NCI-H1930 (cell line): ENCODE measurements around the gene C2CD4C.
"Not testable (repeated sequence)": the region's sequence is repeated elsewhere in the genome, so short reads cannot be mapped to it uniquely, and the experiment has no call there.

Experiments
- DNase-seq, 2 experiments: peaks; one replicate each; lab custom pipeline; 2025; lab: John Stamatoyannopoulos, UW

The C2CD4C gene, protein sequence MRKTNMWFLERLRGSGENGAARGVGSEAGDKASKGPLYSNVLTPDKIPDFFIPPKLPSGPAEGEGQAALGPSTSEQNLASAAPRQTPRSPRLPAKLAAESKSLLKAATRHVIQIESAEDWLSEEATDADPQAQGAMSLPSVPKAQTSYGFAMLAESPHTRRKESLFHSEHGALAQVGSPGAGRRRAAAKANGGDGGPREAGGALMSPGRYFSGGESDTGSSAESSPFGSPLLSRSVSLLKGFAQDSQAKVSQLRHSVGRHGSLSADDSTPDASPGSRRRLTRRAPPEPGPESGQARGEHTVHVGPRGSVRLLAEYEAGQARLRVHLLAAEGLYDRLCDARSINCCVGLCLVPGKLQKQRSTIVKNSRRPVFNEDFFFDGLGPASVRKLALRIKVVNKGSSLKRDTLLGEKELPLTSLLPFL

DNA sequence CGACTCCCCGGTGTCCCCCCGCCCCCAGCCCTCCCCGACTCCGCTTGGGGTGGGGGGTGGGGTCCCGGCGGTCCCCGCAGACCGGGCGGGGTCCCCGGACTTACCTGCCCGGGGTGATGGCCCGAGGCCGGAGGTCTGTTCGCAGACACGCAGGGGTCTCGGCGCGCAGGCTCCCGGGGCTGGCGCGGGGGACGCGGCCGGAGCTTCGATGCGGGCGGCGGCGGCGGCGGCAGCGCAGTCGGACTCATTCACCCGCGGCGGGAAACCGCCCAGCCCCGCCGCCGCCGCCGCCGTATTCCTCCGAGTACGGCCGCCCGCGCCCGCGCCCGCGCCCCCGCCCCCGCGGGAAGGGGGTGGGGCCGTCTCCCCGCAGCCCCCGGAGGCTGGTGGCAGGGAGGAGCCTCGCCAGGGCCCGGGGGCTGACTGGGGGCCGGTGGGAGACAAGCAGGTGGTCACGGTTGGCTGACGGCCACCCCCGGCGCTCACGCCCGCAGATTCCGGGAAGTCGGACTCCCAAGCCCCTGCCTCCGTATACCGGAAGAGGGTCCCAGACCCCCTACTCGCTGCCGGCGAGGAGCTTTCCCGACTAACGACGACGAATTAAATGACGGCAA, at the start of gene C2CD4C:
Gene C2CD4C, minus strand, starts transcription at position 246 of the 614 bp plus-strand sequence. CDS start 786 bp downstream, outside the sequence.
- DNase-seq: peak in 1 of 2 experiments; percentile 49

DNA sequence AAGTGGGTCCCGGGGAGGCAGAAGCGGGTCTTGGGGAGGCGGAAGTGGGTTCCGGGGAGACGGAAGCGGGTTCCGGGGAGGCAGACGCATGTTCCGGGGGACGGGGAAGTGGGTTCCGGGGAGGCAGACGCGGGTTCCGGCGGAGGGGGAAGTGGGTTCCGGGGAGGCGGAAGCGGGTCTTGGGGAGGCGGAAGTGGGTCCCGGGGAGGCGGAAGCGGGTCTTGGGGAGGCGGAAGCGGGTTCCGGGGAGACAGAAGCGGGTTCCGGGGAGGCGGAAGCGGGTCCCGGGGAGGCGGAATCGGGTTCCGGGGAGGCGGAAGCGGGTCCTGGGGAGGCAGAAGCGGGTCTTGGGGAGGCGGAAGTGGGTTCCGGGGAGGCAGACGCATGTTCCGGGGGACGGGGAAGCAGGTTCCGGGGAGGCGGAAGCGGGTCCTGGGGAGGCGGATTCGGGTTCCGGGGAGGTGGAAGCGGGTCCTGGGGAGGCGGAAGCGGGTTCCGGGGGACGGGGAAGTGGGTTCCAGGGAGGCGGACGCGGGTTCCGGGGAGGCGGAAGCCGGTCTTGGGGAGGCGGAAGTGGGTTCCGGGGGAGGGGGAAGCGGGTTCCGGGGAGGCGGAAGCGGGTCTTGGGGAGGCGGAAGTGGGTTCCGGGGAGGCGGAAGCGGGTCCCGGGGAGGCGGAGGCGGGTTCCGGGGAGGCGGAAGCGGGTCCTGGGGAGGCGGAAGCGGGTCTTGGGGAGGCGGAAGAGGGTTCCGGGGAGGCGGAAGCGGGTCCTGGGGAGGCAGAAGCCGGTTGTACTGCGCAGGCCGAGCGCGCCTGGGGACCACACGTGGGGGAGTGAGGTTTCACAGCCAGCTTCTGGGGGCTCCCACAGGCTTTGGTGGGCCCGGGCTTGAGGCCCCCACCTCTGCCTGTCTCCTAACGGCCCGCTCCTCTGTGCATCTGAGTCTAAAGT, 49.4 kb upstream of the C2CD4C start:
- DNase-seq: no peak

DNA sequence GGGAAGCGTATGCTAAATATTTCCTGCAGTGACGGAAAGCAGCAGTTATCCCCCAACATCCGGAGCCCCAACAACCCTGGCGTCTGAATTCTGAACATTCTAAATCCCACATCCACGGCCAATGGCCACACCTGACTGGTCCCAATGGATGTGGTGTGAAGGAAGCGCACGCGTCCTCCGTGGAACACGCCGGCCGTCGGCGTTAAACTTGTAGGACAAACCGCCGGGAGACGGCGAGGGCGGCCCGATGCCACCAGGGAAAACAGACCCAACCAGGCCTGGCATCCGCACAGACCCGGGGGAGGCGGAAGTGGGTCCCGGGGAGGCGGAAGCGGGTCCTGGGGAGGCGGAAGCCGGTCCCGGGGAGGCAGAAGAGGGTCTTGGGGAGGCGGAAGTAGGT, 48.7 kb upstream of the C2CD4C start:
- DNase-seq: no peak

DNA sequence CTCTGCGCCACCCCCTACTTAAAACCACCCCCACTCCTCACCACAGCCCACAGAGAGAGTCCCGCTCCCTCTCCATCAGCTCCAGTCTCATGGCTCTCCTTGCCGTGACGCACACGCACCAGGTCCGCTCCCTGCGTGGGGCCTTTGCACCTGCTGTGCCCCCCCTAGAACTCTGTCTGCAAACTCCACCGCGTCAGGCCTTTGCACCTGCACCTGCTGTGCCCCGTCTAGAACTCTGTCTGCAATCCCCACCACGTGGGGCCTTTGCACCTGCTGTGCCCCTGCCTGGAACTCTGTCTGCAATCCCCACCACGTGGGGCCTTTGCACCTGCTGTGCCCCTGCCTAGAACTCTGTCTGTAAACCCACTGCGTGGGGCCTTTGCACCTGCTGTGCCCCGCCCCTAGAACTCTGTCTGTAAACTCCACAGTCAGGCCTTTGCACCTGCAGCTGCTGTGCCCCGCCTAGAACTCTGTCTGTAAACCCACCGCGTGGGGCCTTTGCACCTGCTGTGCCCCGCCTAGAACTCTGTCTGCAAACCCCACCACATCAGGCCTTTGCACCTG, 47.7 kb upstream of the C2CD4C start:
- DNase-seq: no peak

DNA sequence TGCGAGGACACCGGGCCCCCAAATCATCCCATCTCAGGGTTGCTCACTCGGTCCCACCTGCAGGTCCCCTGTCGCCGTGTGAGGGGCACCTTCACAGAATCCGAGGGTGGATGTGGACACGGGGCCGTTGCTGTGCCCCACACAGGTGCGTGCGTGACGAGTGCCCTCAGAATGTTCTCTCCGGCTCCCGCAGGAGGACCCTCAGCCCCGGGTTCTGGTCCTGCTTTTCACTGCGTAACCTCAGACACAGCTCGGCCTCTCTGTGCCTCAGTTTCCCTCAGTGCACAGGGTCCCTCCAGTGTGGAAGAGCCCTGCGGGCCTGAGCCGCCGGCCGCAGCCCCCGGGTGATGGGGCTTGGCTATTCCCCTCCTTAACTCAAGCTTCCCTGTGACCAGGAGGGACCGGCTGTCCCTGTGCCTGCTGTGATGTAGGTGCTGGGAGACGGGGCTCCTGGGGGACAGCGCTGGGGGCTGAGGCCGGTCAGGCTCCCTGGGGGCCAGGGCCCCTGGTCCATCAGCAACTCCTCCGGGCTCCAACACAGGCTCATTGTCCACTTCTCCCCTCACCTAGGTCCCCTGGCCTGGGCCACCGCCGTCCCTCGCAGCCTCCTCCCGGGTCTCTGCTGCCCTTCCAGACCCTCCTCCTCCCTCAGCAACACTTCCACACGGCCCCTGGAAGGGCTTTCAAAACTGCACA, 47.1 kb upstream of the C2CD4C start:
- no peak for DNase-seq

DNA sequence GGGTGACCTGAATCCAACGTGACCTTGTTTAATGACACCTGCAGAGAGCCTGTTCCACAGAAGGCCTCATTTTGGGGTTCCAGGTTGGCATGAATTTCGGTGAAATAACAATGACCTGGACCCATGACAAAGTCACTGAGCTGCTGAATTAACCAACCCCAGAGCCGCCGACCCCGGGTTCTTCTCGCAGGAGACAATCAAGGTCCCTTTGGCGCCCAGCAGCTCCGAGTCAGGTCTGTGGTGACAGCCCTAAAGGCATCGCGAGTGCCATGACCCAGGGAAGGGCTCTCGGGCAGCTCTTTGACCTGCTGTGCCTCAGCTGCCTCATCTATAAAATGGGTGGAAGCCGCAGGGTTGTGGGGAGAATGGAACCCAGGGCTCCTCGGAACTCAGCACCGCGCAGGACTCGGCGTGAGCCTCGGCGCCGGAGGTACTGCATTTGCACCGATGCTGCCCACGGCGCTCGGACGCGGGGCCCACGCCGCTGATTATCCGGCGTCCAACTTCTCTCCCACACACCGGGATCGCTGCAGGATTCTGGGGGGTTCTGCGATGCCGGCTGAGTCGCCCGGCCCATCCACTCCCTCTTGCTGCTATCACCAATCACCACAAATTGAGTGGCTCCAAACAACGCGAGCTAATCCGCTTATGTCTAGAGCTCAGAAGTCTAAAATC, 46.2 kb upstream of the C2CD4C start:
- no peak for DNase-seq

DNA sequence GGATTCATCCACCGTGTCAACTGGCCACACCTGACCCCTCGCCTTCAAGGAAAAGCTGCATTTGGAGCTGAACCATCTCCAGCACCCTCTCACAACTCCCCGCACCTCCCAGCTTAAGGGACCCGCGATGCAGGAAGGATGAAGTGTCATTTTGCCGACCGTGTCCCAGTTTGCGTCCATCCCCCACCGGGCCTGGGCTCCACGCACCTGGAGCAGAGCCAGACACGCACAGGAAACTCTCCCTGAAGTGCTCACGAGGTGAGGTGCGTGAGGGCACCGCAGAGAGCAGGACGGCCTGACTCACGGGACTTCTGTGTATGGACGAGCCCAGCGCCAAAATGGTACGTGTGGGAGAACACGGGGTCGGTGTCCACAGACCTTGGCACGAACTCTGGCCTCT, 44.7 kb upstream of the C2CD4C start:
- DNase-seq: no peak

DNA sequence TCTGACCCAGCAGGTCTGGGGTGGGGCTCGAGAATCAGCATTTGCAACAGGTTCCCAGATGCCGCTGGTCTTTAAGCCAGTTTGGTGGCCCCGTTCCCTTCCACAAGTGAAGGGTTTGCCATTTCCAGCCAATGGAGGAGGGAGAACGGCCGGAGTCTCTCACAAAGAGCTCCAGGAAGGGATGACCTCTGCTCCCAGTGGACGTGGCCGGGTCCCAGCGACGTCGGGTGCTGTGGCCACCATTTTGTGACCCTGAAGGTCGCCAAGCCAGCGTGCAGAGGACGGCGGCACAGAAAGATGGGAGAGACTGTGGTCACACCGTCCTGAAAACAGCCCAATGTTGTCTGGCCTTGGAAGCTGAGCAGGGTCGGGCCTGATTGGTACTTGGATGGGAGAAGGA, 43.9 kb upstream of the C2CD4C start:
- DNase-seq: no peak

DNA sequence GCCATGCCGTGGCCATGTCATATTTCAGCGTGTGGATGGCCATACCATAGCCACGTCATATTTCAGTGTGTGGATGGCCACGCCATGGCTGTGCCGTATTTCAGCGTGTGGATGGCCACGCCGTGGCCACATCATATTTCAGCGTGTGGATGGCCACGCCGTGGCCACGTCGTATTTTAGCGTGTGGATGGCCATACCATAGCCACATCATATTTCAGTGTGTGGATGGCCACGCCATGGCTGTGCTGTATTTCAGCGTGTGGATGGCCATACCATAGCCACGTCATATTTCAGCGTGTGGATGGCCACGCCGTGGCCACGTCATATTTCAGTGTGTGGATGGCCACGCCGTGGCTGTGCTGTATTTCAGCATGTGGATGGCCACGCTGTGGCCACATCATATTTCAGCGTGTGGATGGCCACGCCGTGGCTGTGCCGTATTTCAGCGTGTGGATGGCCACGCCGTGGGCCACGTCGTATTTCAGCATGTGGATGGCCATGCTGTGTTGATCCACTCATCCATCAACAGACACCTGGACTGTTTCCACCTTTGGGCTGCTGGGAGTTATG, 42.0 kb upstream of the C2CD4C start:
- not testable (repeated sequence) for DNase-seq

DNA sequence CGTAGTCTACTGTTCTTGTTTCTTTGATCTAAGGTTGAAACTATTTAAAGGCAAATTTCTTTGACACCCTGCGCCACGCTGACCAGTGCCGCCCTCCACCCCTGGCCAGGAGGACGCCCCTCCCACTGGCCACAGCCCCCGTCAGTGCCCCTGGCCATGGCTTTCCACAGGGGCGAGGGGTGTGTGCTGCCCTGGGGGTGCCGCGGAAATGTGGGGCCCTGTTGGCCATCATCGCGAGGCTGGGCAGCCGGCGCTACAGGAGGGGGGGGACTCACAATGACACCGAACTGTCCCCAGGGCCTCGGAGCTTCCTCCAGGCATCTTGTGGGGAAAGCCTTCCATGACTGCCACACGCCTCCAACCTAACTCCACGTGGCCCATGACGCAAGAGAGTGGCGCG, 41.0 kb upstream of the C2CD4C start:
- DNase-seq: no peak

DNA sequence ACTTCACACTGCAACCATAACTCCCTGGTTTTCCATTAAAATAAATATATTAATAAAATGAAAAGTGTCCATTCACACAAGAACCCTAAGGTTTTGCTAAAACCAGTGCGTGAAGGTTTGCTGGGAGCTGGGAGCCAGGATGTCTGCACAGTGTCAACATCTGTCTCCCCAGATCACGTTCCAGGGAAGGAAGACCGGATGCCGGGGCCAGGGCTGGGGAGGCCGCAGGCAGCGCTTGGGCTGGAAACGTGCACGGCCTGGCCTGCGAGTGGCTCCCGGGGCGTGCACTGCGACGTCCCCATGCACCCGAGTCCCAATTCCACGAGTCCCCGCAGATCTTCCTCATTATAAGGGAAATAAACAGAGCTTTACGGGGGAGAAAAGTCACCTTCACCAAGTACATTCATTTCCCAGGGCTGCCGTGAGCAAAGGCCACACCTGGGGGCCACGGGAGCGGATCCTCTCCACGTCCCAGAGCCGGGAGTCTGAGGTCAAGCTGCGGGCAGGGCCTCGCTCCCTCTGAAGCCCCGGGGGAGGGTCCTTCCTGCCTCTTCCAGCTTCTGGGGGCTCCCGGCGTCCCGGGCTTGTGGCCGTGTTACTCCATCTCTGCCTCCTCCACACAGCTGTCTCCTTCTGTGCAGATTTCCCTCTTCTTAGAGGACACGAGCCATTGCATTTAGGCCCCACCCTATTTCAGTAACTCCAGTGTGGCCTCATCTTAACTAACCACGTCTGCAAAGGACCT, 39.0 kb upstream of the C2CD4C start:
- no peak for DNase-seq

DNA sequence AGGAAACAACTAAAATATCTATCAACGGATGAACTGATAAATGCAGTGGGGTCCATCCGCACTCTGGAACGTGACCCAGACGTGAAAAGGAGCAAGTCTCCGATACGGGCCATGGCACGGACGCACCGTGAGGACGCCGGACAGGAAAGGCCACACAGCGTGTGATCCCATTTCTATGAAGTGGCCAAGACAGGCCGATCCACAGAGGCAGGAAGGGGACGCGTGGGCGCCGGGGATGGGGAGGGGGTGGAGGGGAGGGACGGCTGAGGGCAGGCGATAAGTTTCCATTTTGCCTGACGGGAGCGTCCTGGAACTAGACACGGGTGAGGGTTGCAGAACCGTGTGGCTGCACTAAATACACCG, 38.1 kb upstream of the C2CD4C start:
- DNase-seq: no peak

DNA sequence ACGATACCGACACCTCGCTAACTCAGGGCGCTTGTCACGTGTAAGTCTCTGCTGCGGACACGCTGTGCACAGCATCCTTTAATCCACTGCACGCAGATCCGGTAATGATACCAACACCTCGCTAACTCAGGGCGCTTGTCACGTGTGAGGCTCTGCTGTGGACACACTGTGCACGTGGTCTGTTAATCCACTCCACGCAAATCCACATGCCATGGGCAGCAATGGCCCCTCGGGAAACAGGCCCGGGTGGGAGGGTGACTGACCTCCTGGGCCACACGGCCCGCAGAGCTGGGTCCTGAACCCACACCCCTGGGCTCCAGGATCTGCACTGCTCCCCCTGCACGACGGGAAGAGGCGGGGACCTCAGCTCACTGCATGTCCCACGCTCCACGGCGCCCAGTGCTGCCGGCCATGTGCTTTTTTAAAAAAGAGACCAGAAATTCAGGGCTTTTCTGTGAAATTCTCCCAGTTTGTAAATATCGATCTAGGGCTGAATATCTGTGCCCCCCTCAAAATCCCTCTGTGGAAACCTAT, 35.8 kb upstream of the C2CD4C start:
- no peak for DNase-seq

DNA sequence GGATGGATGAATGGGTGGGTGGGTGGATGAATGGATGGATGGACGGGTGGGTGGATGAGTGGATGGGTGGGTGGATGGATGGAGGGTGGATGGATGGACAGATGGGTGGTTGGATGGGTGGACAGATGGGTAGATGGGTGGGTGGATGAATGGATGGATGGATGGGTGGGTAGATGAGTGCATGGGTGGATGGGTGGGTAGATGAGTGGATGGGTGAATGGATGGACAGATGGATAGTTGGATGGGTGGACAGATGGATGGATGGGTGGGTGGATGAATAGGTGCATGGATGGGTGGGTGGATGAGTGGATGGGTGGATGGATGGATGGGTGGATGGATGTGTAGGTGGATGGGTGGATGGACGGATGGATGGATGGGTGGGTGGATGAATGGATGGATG, 34.1 kb upstream of the C2CD4C start:
- DNase-seq: no peak

DNA sequence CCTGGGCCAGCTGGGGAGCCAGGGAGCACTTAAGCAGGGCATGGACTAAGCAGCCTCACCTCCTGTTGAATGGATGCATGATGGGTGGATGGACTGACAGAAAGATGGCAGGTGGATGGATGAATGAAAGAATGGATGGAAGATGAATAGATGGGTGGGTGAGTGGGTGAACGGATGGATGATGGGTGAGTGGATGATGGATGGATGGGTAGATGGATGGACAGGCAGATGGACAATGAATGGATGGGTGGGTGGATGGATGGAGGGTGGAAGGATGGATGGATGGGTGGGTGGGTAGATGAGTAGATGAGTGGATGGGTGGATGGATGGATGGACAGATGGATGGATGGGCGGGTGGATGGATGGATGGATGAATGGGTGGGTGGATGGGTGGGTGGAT, 33.1 kb upstream of the C2CD4C start:
- DNase-seq: no peak

DNA sequence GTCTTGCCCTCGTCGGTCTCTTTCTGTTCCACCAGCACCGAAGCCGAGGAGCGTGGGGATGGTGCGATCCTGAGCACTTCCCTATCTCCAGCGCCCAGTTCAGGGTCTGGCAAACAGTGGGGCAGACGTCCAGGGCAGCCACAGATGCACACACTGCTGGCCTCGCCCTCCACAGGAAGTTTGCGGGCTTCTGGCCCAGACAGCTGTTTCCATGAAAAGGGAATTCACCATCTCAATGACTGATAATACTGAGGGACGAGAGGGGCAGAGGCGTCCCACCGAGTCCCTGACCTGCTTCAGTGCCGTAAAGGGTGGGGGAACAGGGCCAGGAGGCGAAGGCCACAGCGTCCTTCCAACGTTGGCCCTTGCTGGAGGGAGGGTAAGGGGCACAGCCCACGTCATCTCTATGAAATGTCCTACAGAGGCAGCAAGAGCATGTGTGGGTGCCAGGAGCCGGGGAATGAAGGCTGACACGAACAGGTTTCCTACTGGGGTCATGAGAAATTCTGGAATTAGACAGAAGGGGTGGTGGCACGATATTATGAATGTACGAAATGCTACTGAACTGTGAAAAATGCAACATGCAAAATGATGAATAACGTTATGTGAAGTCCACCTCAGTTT, 32.4 kb upstream of the C2CD4C start:
- no peak for DNase-seq

DNA sequence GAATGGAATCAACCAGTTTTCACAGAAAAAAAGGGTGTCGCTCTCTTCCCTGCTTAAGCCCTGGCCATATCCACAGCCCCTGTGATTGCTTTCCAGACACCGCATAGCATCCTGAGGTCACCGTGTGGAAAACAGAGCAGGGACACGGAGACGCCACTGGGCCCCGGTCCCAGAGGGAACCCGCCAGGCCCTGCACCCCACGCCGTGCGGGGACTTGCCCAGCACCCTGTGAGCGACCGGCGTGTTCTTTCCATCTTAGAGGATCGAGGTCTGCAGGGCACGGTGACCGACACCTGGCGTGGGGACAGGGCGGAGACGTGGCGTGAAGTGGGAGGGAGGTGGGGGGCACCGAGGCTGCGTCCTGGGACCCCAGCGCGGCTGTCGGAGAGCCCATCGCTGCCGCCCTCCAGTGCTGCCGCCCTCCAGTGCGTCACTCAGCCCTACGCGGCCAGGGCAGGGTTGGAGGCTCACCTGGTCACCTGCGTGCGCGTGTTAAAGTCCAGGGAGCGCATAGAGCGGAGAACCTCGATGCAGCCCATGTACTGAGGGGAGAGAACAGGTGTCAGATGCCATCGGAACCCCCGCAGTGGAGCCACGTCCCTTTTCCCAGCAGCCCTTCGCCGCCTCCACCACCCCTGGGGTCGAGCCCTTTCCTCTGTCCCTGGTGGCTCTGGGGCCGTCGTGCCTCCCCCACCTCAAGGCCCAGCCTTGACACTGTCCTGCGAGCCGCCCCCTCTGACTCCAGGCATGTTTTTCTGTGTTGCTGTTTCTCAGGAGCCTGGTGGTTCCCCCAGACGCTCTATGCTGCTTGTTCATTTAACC, 31.7 kb upstream of the C2CD4C start:
- DNase-seq: no peak

DNA sequence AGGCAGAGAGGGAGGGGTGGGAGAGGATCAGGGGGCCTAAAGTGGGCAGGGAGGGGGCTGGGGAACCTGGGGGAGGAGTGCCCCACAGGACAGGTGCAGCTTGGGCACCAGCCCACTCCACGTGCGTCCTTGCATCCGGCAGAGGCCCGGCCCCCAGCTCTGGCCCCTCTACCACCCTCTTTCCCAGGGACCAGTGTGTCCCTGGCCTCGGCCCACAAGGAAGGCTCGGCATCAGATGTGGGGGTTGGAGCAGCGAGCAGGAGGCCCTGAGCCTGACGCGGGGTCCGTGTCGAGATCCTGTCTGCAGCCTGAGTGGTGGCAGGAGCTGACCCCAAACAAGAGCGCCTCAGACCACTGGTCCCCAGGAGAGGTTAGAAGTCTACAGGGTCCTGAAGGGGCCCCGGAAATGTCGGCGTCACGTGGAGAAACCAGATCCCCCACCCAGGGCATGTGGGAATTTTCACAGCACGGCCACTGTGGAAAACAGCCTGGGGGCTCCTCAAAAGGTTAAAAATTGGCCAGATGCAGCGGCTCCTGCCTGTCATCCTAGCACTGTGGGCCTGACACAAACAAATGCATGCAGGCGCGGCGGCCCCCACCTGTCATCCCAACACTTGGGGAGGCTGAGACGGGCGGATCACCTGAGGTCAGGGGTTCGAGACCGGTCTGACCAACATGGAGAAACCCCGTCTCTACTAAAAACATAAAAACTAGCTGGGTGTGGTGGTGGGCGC, 30.4 kb upstream of the C2CD4C start:
- no peak for DNase-seq
